Stomach (tissue), 9 donors: ENCODE data around the gene BRD2. TPM values are rescaled to one million over a fixed set of nuclear protein-coding genes. Genes with fewer than 3 reads are reported as not detected.
A peak's percentile ranks its signal among the peaks of the same experiment; 100 is the strongest.

ENCODE experiments used
- DNase-seq, 2 donors: peaks; one replicate each; pipeline versions ENCODE4 v3.0.0 to v3.0.0-alpha.2; 2013 to 2019
- H3K27ac ChIP-seq, 5 donors: fragments of 200-600 bp in 4 of 5; sonication (generic) in 4 of 5; one replicate each; pipeline ENCODE4 v1.5.1; 2013 to 2019; ENCODE audit warnings: mild to moderate bottlenecking in 1 of 5, moderate library complexity in 1 of 5
- H3K27me3 ChIP-seq, 3 donors: fragments of 200-600 bp; sonication (generic); one replicate each; pipeline ENCODE4 v1.5.1; 2017 to 2019; ENCODE audit warnings: mixed run types in 1 of 3
- H3K36me3 ChIP-seq, 4 donors: fragments of 200-600 bp; sonication (generic); 1 replicate in 3 of 4; 2 replicates in 1 of 4; pipeline ENCODE4 v1.5.1; 2016 to 2019
- H3K4me1 ChIP-seq, 4 donors: fragments of 200-600 bp; sonication (generic); one replicate each; pipeline ENCODE4 v1.5.1; 2016 to 2019
- H3K4me3 ChIP-seq, 4 donors: fragments of 200-600 bp; sonication (generic) in 3 of 4; one replicate each; pipeline ENCODE4 v1.5.1; 2016 to 2019; ENCODE audit warnings: mild to moderate bottlenecking in 1 of 4
- H3K9me3 ChIP-seq, 4 donors: fragments of 200-600 bp; sonication (generic); one replicate each; pipeline ENCODE4 v1.5.1; 2016 to 2019
- EP300 ChIP-seq: sonication (generic); formaldehyde crosslinking; IDR thresholded peaks from one replicate; pipeline ENCODE4 v1.6.1; 2017; ENCODE audit warnings: antibody characterized with exemption
- POLR2A ChIP-seq, 4 donors: fragments of 450-650 bp; IDR thresholded peaks; one replicate each; pipeline ENCODE4 v1.6.1; 2016; ENCODE audit warnings: antibody characterized with exemption in 4 of 4, control low read depth in 2 of 4, mild to moderate bottlenecking in 1 of 4, moderate library complexity in 1 of 4
- POLR2AphosphoS5 ChIP-seq, 3 donors: sonication (generic); formaldehyde crosslinking; IDR thresholded peaks; one replicate each; pipeline ENCODE4 v1.6.1; 2016; ENCODE audit warnings: antibody characterized with exemption in 3 of 3
- WGBS, 5 donors: extraction: QIAGEN DNeasy Blood & Tissue Kit in 3 of 5; methylation state at CpG; one replicate each; pipeline versions ENCODE4 v1.1.5 to v1.1.7; 2013 to 2018; 5-methylcytosine and 5-hydroxymethylcytosine counted together
- intact Hi-C: fragments of 100-400 bp; cut with DNase I; formaldehyde crosslinking; loops from one replicate; pipeline ENCODE4 v1.15.1; 2023; ENCODE audit warnings: low total_unique reads
- polyA plus RNA-seq, 3 donors: library from polyadenylated mRNA; stranded (reverse); fragments of 200-250 nt; gene quantifications; one replicate each; pipeline ENCODE4 v1.2.3, GENCODE V29; 2013
- total RNA-seq, 5 donors: library from RNA; depleted of rRNA; stranded (reverse); fragments of >200 nt; gene quantifications; one replicate each; pipeline versions ENCODE4 v1.1.0 to v1.2.3, GENCODE V29; 2014 to 2016
- TF ChIP-seq, protein P1 (sequence below), 7 experiments: fragments of 450-650 bp in 4 of 7; fragments of 200-600 bp in 3 of 7; sonication (generic) in 3 of 7; IDR thresholded peaks; one replicate each; pipeline ENCODE4 v1.5.1; 2016 to 2019; ENCODE audit warnings: antibody characterized with exemption in 7 of 7, control low read depth in 2 of 7, mild to moderate bottlenecking in 1 of 7
- donor health status: healthy with polysubstance abuse.
- donor health status: Bipolar disorder and iron deficiency.
- donor health status: healthy.

BRD2 gene
- total and polyA plus RNA-seq, 8 donors, result 70.7 to 538 (median 129) TPM

DNA sequence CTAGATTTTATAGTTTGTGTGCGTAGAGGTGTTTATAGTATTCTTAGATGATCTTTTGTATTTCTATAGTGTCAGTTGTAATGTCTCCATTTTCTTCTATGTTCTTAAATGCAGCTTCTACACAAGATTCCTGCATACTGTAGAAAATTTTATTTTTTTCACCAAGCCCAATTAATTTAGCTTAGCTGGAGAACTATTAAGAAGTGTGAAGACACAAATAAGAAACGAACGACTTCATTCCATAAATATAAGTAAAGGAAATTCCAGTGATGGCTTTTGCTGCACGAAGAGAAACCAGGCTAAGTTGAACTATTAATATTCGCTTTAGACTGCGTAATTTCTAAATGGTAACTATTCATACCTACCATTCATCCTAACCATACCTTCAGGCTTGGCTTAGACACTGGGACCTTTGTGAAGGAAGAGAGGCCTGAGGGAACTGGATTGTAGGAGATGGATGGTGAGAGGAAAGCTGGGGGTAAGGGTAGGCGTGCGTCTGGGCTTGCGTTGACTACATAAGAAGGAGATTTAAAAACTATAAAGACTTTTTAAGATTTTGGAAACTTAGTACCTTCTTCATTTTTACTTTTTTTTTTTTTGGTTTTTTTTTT, 25.1 kb downstream of the BRD2 start:
- intact Hi-C loops, result no loop called here
- no peak overlapping the region for H3K27ac ChIP-seq
- TF ChIP-seq POLR2A (IDR thresholded peaks at IDR 0.05) (no peak), POLR2AphosphoS5 (IDR thresholded peaks at IDR 0.05) (no peak), EP300 (no peak)
- TF ChIP-seq, protein P1, sequence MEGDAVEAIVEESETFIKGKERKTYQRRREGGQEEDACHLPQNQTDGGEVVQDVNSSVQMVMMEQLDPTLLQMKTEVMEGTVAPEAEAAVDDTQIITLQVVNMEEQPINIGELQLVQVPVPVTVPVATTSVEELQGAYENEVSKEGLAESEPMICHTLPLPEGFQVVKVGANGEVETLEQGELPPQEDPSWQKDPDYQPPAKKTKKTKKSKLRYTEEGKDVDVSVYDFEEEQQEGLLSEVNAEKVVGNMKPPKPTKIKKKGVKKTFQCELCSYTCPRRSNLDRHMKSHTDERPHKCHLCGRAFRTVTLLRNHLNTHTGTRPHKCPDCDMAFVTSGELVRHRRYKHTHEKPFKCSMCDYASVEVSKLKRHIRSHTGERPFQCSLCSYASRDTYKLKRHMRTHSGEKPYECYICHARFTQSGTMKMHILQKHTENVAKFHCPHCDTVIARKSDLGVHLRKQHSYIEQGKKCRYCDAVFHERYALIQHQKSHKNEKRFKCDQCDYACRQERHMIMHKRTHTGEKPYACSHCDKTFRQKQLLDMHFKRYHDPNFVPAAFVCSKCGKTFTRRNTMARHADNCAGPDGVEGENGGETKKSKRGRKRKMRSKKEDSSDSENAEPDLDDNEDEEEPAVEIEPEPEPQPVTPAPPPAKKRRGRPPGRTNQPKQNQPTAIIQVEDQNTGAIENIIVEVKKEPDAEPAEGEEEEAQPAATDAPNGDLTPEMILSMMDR (IDR thresholded peaks at IDR 0.05), result no peak
- H3K36me3 ChIP-seq, result no peaks in the 10 kb centered on the region
- WGBS, 5 donors, result 90 to 93% (median 91%) methylated on average over 9 of the region's 9 CpGs
- DNase-seq, result no peak
- H3K4me3 ChIP-seq, result no peak overlapping the region
- H3K9me3 ChIP-seq, result no peaks in the 10 kb centered on the region
- no peaks in the 10 kb centered on the region for H3K4me1 ChIP-seq
- H3K27me3 ChIP-seq, result peaks cover 0 to 22% (median 0%) of the 10 kb centered on the region in 3 donors

GRCh38 chr6:32995448-32995847, 27.1 kb downstream of the BRD2 start:
- Histone ChIP-seq H3K9me3 (no peaks in the 10 kb centered on the region), H3K4me1 (no peaks in the 10 kb centered on the region), H3K36me3 (no peaks in the 10 kb centered on the region), H3K4me3 (no peak overlapping the region), H3K27me3 (peaks cover 0 to 35% (median 0%) of the 10 kb centered on the region in 3 donors), H3K27ac (no peak overlapping the region)
- no peak for TF ChIP-seq POLR2AphosphoS5 (IDR thresholded peaks at IDR 0.05)
- TF ChIP-seq, protein P1 (IDR thresholded peaks at IDR 0.05), result no peak
- no peak for TF ChIP-seq EP300
- TF ChIP-seq POLR2A (IDR thresholded peaks at IDR 0.05), result no peak
- no peak for DNase-seq
- intact Hi-C loops, result no loop called here
- 37 to 52% (median 43%) methylated on average over 2 of the region's 2 CpGs for WGBS, 5 donors

DNA sequence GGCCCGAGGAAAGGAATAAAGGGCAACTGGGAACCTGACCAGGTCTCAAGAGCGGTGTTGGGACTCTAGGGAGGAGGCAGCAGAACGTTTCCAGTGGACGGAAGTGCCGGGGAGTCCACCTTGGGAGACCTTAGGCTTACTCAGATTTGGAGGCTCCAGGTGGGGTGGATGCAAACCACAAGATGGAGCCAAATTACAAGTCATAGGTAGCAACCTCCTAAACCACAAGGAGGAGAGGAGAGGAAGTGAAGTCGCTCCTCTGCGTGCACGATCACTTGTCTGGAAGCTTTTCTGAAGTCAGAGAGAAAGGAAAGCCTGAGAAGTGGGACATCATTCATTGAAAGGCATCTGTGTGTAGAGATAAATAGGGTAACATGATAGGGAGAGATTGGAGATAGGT, 31.7 kb downstream of the BRD2 start:
- intact Hi-C loops, result loop anchor here (10.0 kb wide), 2 partner anchors 145 to 245 kb away; no protein-coding TSS in a partner anchor
- H3K4me1 ChIP-seq, result no peaks in the 10 kb centered on the region
- H3K27me3 ChIP-seq, result peaks cover 0 to 61% (median 0%) of the 10 kb centered on the region in 3 donors
- TF ChIP-seq, protein P1 (IDR thresholded peaks at IDR 0.05), result peak in 3 of 7 experiments; percentile 21 to 64 (median 55)
- TF ChIP-seq POLR2AphosphoS5 (IDR thresholded peaks at IDR 0.05), result no peak
- DNase-seq, result peak; percentile 36 to 72
- no peak overlapping the region for H3K4me3 ChIP-seq
- H3K27ac ChIP-seq, result no peak overlapping the region
- H3K36me3 ChIP-seq, result no peaks in the 10 kb centered on the region
- H3K9me3 ChIP-seq, result no peaks in the 10 kb centered on the region
- WGBS, 5 donors, result 17 to 32% (median 23%) methylated on average over 8 of the region's 8 CpGs

- no peak for DNase-seq
- no peak overlapping the region for H3K27ac ChIP-seq
- H3K9me3 ChIP-seq, result no peaks in the 10 kb centered on the region
- TF ChIP-seq POLR2AphosphoS5 (IDR thresholded peaks at IDR 0.05) (no peak), EP300 (no peak), POLR2A (IDR thresholded peaks at IDR 0.05) (no peak)
- TF ChIP-seq, protein P1 (IDR thresholded peaks at IDR 0.05), result no peak
- H3K4me3 ChIP-seq, result no peak overlapping the region
- H3K27me3 ChIP-seq, result peaks cover 0 to 58% (median 0%) of the 10 kb centered on the region in 3 donors
- intact Hi-C loops, result loop anchor here (10.0 kb wide), 2 partner anchors 143 to 243 kb away; no protein-coding TSS in a partner anchor
- 51 to 72% (median 64%) methylated on average over 4 of the region's 4 CpGs for WGBS, 5 donors
- H3K36me3 ChIP-seq, result no peaks in the 10 kb centered on the region
- H3K4me1 ChIP-seq, result no peaks in the 10 kb centered on the region
Measured at GRCh38 chr6:33001685-33002084, 33.3 kb downstream of the BRD2 start.
